A673 (cell line): Measurements from ENCODE around the gene KCNH3.

Experiments used
- CTCF ChIP-seq: fragments of 300-800, 200-600 bp; sonication (generic); conservative IDR thresholded peaks from 2 replicates; pipeline ENCODE4 v1.5.1; 2017; ENCODE audit warnings: low read depth, mild to moderate bottlenecking, antibody characterized with exemption, low read length, moderate library complexity, mixed read lengths
- EZH2 ChIP-seq: fragments of 200-600 bp; sonication (generic); IDR thresholded peaks from 2 replicates; pipeline ENCODE4 v1.6.1; 2017; ENCODE audit warnings: borderline replicate concordance, low read depth, mild to moderate bottlenecking, mixed read lengths, antibody characterized with exemption, low read length; ENCODE audit not compliant: poor library complexity, severe bottlenecking

DNA sequence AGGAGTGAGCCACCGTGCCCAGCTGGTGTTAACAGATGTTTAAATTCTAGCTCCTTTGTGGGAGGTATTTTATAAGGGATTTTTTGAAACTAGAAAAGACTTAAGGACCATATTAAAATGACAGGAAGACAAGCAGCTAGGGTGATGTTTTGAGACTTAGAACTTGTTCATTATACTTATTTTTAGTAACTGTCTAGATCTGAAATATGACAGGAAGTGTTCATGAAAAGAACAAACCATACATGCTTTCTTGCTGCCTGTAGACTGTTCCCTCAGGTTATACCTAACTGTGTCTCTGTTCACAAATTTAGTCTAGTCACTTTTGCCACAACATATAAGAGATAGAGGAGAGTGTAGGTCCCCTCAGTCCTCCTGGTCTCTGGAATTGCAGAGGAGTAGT lies 36.9 kb upstream of the KCNH3 start:
- no peak for TF ChIP-seq CTCF
- TF ChIP-seq EZH2, result no peak
